ENCODE results near the gene KIAA0825.

Gene KIAA0825, protein sequence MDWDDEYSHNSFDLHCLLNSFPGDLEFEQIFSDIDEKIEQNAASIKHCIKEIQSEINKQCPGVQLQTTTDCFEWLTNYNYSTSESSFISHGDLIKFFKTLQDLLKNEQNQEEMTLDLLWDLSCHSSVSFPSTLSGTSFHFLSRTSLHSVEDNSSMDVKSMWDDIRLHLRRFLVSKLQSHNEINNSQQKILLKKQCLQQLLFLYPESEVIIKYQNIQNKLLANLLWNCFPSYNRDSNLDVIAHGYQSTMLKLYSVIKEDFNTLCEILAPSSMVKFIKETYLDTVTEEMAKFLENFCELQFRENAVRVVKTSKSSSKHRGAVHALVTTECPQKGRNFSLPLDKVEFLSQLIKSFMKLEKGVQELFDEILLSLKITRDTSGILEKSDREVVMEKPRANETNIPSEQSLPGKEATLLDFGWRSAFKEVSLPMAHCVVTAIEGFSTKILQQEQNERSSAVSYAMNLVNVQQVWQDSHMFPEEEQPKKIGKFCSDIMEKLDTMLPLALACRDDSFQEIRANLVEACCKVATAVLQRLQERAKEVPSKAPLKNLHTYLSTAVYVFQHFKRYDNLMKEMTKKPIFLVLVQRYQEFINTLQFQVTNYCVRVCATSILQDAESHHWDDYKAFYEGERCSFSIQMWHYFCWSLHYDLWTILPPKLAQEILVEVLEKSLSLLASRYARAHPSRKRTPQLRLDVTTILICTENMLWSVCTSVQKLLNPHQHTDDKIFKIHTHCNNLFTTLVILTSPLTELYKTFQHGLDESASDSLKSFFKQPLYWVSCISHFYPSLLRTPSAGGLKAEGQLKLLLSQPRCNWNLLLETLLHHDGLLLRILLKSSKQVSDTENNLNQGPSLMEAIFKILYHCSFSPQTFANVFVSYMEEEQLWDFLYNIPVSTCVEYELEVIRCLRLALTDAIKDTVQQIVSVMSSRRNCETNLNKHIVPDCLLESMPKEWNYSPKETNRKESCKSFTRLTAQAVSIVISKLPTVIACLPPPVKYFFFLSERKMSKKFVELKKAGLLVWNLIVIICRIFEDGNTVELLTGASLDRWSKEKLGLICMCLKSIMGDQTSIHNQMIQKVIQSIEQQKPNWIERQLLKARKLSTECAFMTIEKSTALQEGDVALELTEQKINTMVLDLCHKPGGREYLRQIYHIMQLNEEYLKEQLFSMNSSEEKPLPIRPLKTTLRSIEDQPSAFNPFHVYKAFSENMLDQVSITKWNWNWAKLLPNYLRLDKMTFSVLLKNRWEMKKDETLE (N-terminal part only)

GRCh38 chr5:94618493-94619328 lies at the start of gene KIAA0825, which contains the start of gene SLF1:
Gene KIAA0825, minus strand, starts transcription at chr5:94618604. Its CDS starts 81,478 bp downstream, at chr5:94537126.
Gene SLF1, plus strand, starts transcription at chr5:94618669. Its CDS starts 10,142 bp downstream, at chr5:94628811.
- peaks cover 0 to 19% (median 15%) of the 10 kb centered on the region in 5 donors for H3K4me1 ChIP-seq (ENCODE audit: control insufficient read depth in 5 of 5, insufficient read depth in 5 of 5, low read length in 5 of 5)
- H3K4me3 ChIP-seq (ENCODE audit: low read depth in 1 of 5, low read length in 5 of 5): peak within 1 kb of the TSS; percentile 90 to 99 (median 99)
- H3K27ac ChIP-seq (ENCODE audit: low read depth, low read length): peak within 1 kb of the TSS; percentile 81
- no peaks in the 10 kb centered on the region for H3K27me3 ChIP-seq (ENCODE audit: control insufficient read depth in 5 of 5, insufficient read depth in 4 of 5, low read length in 5 of 5)
- H3K9me3 ChIP-seq (ENCODE audit: control insufficient read depth in 5 of 5, low read length in 5 of 5): no peaks in the 10 kb centered on the region
- no peaks in the 10 kb centered on the region for H3K36me3 ChIP-seq (ENCODE audit: control insufficient read depth in 5 of 5, insufficient read depth in 5 of 5, low read length in 5 of 5)
- peak within 1 kb of the TSS; percentile 80 to 90 (median 85) for H3K9ac ChIP-seq (ENCODE audit: low read length in 5 of 5)

GRCh38 chr5:94667937-94668336 lies 49.5 kb upstream of the KIAA0825 start:
- Histone ChIP-seq H3K9me3 (ENCODE audit: control insufficient read depth in 5 of 5, low read length in 5 of 5) (no peaks in the 10 kb centered on the region), H3K9ac (ENCODE audit: low read length in 5 of 5) (no peak overlapping the region), H3K36me3 (ENCODE audit: control insufficient read depth in 5 of 5, insufficient read depth in 5 of 5, low read length in 5 of 5) (peaks cover 0 to 21% (median 5%) of the 10 kb centered on the region in 5 donors), H3K4me1 (ENCODE audit: control insufficient read depth in 5 of 5, insufficient read depth in 5 of 5, low read length in 5 of 5) (no peaks in the 10 kb centered on the region), H3K4me3 (ENCODE audit: low read depth in 1 of 5, low read length in 5 of 5) (no peak overlapping the region), H3K27ac (ENCODE audit: low read depth, low read length) (no peak overlapping the region), H3K27me3 (ENCODE audit: control insufficient read depth in 5 of 5, insufficient read depth in 4 of 5, low read length in 5 of 5) (no peaks in the 10 kb centered on the region)

- Histone ChIP-seq H3K4me3 (ENCODE audit: low read depth in 1 of 5, low read length in 5 of 5) (no peak overlapping the region), H3K27me3 (ENCODE audit: control insufficient read depth in 5 of 5, insufficient read depth in 4 of 5, low read length in 5 of 5) (no peaks in the 10 kb centered on the region), H3K4me1 (ENCODE audit: control insufficient read depth in 5 of 5, insufficient read depth in 5 of 5, low read length in 5 of 5) (no peaks in the 10 kb centered on the region), H3K36me3 (ENCODE audit: control insufficient read depth in 5 of 5, insufficient read depth in 5 of 5, low read length in 5 of 5) (peaks cover 8 to 19% (median 11%) of the 10 kb centered on the region in 5 donors), H3K9me3 (ENCODE audit: control insufficient read depth in 5 of 5, low read length in 5 of 5) (peaks cover 0 to 6% (median 3%) of the 10 kb centered on the region in 5 donors), H3K27ac (ENCODE audit: low read depth, low read length) (no peak overlapping the region), H3K9ac (ENCODE audit: low read length in 5 of 5) (no peak overlapping the region)
These were observed 42.7 kb upstream of the KIAA0825 start for GRCh38 chr5:94661086-94661485.

DNA sequence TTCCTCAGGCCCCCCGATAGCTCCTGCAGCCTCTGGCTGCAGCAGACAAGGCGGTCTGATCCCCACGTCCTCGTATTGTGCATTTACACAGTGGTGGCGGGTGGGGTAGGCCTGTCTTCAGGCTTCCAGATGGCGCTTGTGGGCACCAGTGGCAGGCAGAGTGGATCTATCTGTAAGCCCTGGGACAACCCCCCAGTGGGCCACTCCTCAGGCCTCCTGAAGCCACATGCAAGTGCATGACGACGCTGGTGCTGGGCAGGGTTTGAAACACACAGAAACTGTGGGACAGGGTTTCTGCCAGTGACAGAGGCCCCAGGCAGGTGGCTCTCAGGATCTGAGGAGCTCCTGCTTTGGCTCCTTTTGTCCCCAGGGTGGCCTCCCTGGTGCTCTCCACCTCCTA lies 42.1 kb upstream of the KIAA0825 start:
- Histone ChIP-seq H3K4me1 (ENCODE audit: control insufficient read depth in 5 of 5, insufficient read depth in 5 of 5, low read length in 5 of 5) (no peaks in the 10 kb centered on the region), H3K4me3 (ENCODE audit: low read depth in 1 of 5, low read length in 5 of 5) (no peak overlapping the region), H3K27ac (ENCODE audit: low read depth, low read length) (no peak overlapping the region), H3K9me3 (ENCODE audit: control insufficient read depth in 5 of 5, low read length in 5 of 5) (peaks cover 0 to 8% (median 4%) of the 10 kb centered on the region in 5 donors), H3K36me3 (ENCODE audit: control insufficient read depth in 5 of 5, insufficient read depth in 5 of 5, low read length in 5 of 5) (peaks cover 8 to 19% (median 11%) of the 10 kb centered on the region in 5 donors), H3K27me3 (ENCODE audit: control insufficient read depth in 5 of 5, insufficient read depth in 4 of 5, low read length in 5 of 5) (no peaks in the 10 kb centered on the region), H3K9ac (ENCODE audit: low read length in 5 of 5) (no peak overlapping the region)

DNA sequence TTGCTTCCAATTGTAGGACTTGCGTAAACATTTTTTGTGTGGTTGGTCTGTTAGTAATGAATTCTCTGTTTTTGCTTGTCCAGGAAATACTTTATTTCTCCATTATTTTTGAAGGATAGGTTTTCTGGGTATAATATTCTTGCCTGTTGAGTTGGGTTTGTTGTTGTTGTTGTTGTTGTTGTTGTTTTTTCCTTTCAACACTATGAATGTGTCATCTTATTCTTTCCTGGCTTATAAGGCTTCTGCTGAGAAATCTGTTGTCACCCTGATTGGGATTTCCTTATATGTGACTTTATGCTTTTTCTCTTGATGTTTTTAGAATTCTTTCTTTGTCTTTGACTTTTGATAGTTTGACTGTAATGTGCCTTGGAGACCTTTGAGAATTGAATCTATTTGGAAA lies 39.9 kb upstream of the KIAA0825 start:
- Histone ChIP-seq H3K9ac (ENCODE audit: low read length in 5 of 5) (no peak overlapping the region), H3K27ac (ENCODE audit: low read depth, low read length) (no peak overlapping the region), H3K36me3 (ENCODE audit: control insufficient read depth in 5 of 5, insufficient read depth in 5 of 5, low read length in 5 of 5) (peaks cover 0 to 24% (median 11%) of the 10 kb centered on the region in 5 donors), H3K4me3 (ENCODE audit: low read depth in 1 of 5, low read length in 5 of 5) (no peak overlapping the region), H3K27me3 (ENCODE audit: control insufficient read depth in 5 of 5, insufficient read depth in 4 of 5, low read length in 5 of 5) (no peaks in the 10 kb centered on the region), H3K4me1 (ENCODE audit: control insufficient read depth in 5 of 5, insufficient read depth in 5 of 5, low read length in 5 of 5) (no peaks in the 10 kb centered on the region), H3K9me3 (ENCODE audit: control insufficient read depth in 5 of 5, low read length in 5 of 5) (peaks cover 0 to 12% (median 6%) of the 10 kb centered on the region in 5 donors)

GRCh38 chr5:94649874-94650273 lies 31.5 kb upstream of the KIAA0825 start:
- Histone ChIP-seq H3K4me3 (ENCODE audit: low read depth in 1 of 5, low read length in 5 of 5) (no peak overlapping the region), H3K27me3 (ENCODE audit: control insufficient read depth in 5 of 5, insufficient read depth in 4 of 5, low read length in 5 of 5) (no peaks in the 10 kb centered on the region), H3K9ac (ENCODE audit: low read length in 5 of 5) (no peak overlapping the region), H3K27ac (ENCODE audit: low read depth, low read length) (no peak overlapping the region), H3K9me3 (ENCODE audit: control insufficient read depth in 5 of 5, low read length in 5 of 5) (peaks cover 0 to under 1% (median 0%) of the 10 kb centered on the region in 5 donors), H3K4me1 (ENCODE audit: control insufficient read depth in 5 of 5, insufficient read depth in 5 of 5, low read length in 5 of 5) (no peaks in the 10 kb centered on the region), H3K36me3 (ENCODE audit: control insufficient read depth in 5 of 5, insufficient read depth in 5 of 5, low read length in 5 of 5) (peaks cover 0 to 10% (median under 1%) of the 10 kb centered on the region in 5 donors)

DNA sequence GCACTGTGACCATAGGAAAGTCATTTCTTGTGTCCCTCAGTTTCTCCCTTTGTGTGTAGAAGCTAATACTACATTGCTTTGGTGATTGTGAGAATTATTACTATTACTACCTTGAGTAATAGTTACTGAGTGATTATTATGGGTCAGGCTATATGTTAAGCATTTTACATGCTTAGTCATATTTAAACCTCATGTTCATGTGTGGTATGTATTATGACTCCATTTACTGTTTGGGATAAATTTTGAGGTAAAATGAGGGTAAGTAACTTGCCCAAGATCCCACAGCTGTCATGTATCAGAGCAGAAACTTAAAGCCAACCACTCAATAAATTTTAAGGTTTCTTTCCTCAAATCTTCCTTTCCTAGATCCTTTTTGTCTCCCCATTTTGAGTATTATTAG lies 28.4 kb upstream of the KIAA0825 start:
- Histone ChIP-seq H3K9me3 (ENCODE audit: control insufficient read depth in 5 of 5, low read length in 5 of 5) (no peaks in the 10 kb centered on the region), H3K36me3 (ENCODE audit: control insufficient read depth in 5 of 5, insufficient read depth in 5 of 5, low read length in 5 of 5) (peaks cover 0 to 10% (median 1%) of the 10 kb centered on the region in 5 donors), H3K4me1 (ENCODE audit: control insufficient read depth in 5 of 5, insufficient read depth in 5 of 5, low read length in 5 of 5) (no peaks in the 10 kb centered on the region)

GRCh38 chr5:94645053-94645452 lies 26.6 kb upstream of the KIAA0825 start:
- peaks cover 0 to 10% (median 4%) of the 10 kb centered on the region in 5 donors for H3K36me3 ChIP-seq (ENCODE audit: control insufficient read depth in 5 of 5, insufficient read depth in 5 of 5, low read length in 5 of 5)
- H3K27ac ChIP-seq (ENCODE audit: low read depth, low read length): no peak overlapping the region
- no peak overlapping the region for H3K9ac ChIP-seq (ENCODE audit: low read length in 5 of 5)
- H3K4me3 ChIP-seq (ENCODE audit: low read depth in 1 of 5, low read length in 5 of 5): no peak overlapping the region
- peaks cover 0 to 5% (median 0%) of the 10 kb centered on the region in 5 donors for H3K9me3 ChIP-seq (ENCODE audit: control insufficient read depth in 5 of 5, low read length in 5 of 5)
- H3K4me1 ChIP-seq (ENCODE audit: control insufficient read depth in 5 of 5, insufficient read depth in 5 of 5, low read length in 5 of 5): no peaks in the 10 kb centered on the region
- no peaks in the 10 kb centered on the region for H3K27me3 ChIP-seq (ENCODE audit: control insufficient read depth in 5 of 5, insufficient read depth in 4 of 5, low read length in 5 of 5)

More for the DNA sequence above, 28.4 kb upstream of the KIAA0825 start:
- no peak overlapping the region for H3K4me3 ChIP-seq (ENCODE audit: low read depth in 1 of 5, low read length in 5 of 5)
- no peak overlapping the region for H3K9ac ChIP-seq (ENCODE audit: low read length in 5 of 5)
- H3K27ac ChIP-seq (ENCODE audit: low read depth, low read length): no peak overlapping the region
- H3K27me3 ChIP-seq (ENCODE audit: control insufficient read depth in 5 of 5, insufficient read depth in 4 of 5, low read length in 5 of 5): no peaks in the 10 kb centered on the region

DNA sequence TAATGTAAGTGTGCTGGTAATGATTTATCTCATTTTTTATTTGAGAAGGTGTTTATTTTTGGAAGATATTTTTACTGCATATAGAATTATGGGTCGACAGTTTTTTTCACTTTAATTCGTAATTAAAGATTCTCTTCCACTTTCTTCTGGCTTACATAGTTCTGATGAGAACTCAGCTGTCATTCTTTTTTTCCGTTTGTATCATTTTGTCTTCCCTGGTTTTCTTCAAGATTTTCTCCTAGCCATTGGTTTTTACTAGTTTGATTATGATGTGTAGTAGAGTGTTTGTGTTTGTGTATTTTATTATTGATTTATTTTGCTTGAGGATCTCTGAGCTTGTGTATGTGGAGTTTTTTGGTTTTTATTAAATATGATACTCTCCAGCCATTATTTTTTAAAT lies 21.8 kb upstream of the KIAA0825 start:
- H3K9ac ChIP-seq (ENCODE audit: low read length in 5 of 5): no peak overlapping the region
- no peak overlapping the region for H3K27ac ChIP-seq (ENCODE audit: low read depth, low read length)
- H3K9me3 ChIP-seq (ENCODE audit: control insufficient read depth in 5 of 5, low read length in 5 of 5): peaks cover 0 to 11% (median 5%) of the 10 kb centered on the region in 5 donors
- no peaks in the 10 kb centered on the region for H3K27me3 ChIP-seq (ENCODE audit: control insufficient read depth in 5 of 5, insufficient read depth in 4 of 5, low read length in 5 of 5)
- no peaks in the 10 kb centered on the region for H3K4me1 ChIP-seq (ENCODE audit: control insufficient read depth in 5 of 5, insufficient read depth in 5 of 5, low read length in 5 of 5)
- peaks cover 0 to 14% (median 7%) of the 10 kb centered on the region in 5 donors for H3K36me3 ChIP-seq (ENCODE audit: control insufficient read depth in 5 of 5, insufficient read depth in 5 of 5, low read length in 5 of 5)
- no peak overlapping the region for H3K4me3 ChIP-seq (ENCODE audit: low read depth in 1 of 5, low read length in 5 of 5)
